WTC11 (cell line): ENCODE results near the gene MBD3L1.

Source experiments
- CREB1 ChIP-seq: sonication (generic); formaldehyde crosslinking; IDR thresholded peaks from 2 replicates; pipeline ENCODE4 v1.8.0; 2023; ENCODE audit warnings: mild to moderate bottlenecking, missing genetic modification reagents
- CTCF ChIP-seq: fragments of 200-600 bp; IDR thresholded peaks from 2 replicates; pipeline ENCODE4 v1.8.0; 2022; ENCODE audit warnings: antibody characterized with exemption
- ESRRA ChIP-seq: sonication (generic); formaldehyde crosslinking; IDR thresholded peaks from 2 replicates; pipeline ENCODE4 v1.8.1; 2022; ENCODE audit warnings: mild to moderate bottlenecking, missing genetic modification reagents, borderline replicate concordance
- ETV6 ChIP-seq: sonication (generic); formaldehyde crosslinking; IDR thresholded peaks from 2 replicates; pipeline ENCODE4 v1.8.1; 2022; ENCODE audit warnings: mild to moderate bottlenecking, missing genetic modification reagents
- ZNF232 ChIP-seq: sonication (generic); formaldehyde crosslinking; IDR thresholded peaks from 2 replicates; pipeline ENCODE4 v1.8.0; 2022; ENCODE audit warnings: mild to moderate bottlenecking, missing genetic modification reagents
- ZNF263 ChIP-seq: sonication (generic); formaldehyde crosslinking; IDR thresholded peaks from 2 replicates; pipeline ENCODE4 v1.8.1; 2022; ENCODE audit warnings: low read depth, mild to moderate bottlenecking, moderate library complexity, missing genetic modification reagents

- TF ChIP-seq CTCF (no peak), ETV6 (CRISPR knock-in tag) (no peak), ESRRA (CRISPR knock-in tag) (no peak), ZNF232 (CRISPR knock-in tag) (no peak), CREB1 (CRISPR knock-in tag) (no peak), ZNF263 (CRISPR knock-in tag) (no peak)
Measured at GRCh38 chr19:8866344-8866743, 34.2 kb downstream of the MBD3L1 start.
